CD4-positive, alpha-beta memory T cell (primary cell): ENCODE data around the gene SLC25A5. TPM values are rescaled to one million over a fixed set of nuclear protein-coding genes. Genes with fewer than 3 reads are reported as not detected.
"Not testable (repeated sequence)": the region's sequence is repeated elsewhere in the genome, so short reads cannot be mapped to it uniquely, and the experiment has no call there.

ENCODE experiments used
- CTCF ChIA-PET: fragments of 350-600 bp; sonication (Branson Sonifier 250); formaldehyde crosslinking; loops from one replicate; lab custom pipeline; 2021; ENCODE audit warnings: inconsistent platforms; ENCODE audit not compliant: partially characterized antibody; lab: Charles Lee
- POLR2A ChIA-PET: fragments of 350-600 bp; sonication (Branson Sonifier 250); formaldehyde crosslinking; loops from one replicate; lab custom pipeline; 2021; ENCODE audit not compliant: partially characterized antibody; lab: Charles Lee
- DNase-seq, 5 donors: peaks; one replicate each; pipeline versions ENCODE4 v3.0.0 to v3.0.0-alpha.2; 2020 to 2022; ENCODE audit warnings: mixed read lengths in 1 of 5
- H3K27ac ChIP-seq: one replicate; pipeline ENCODE4 v1.7.0; 2013; ENCODE audit warnings: low read depth, low read length
- H3K27me3 ChIP-seq: 2 replicates; pipeline ENCODE4 v1.7.0; 2013; ENCODE audit warnings: mild to moderate bottlenecking, low read length, moderate library complexity; ENCODE audit not compliant: insufficient read depth
- H3K36me3 ChIP-seq: 2 replicates; pipeline ENCODE4 v1.7.0; 2013; ENCODE audit warnings: mild to moderate bottlenecking, low read length, moderate library complexity; ENCODE audit not compliant: insufficient read depth
- H3K4me1 ChIP-seq: 2 replicates; pipeline ENCODE4 v1.7.0; 2013; ENCODE audit warnings: mild to moderate bottlenecking, low read length, moderate library complexity; ENCODE audit not compliant: insufficient read depth
- H3K4me3 ChIP-seq, 2 donors: one replicate each; pipeline ENCODE4 v1.7.0; 2013; ENCODE audit warnings: low read length in 2 of 2, mild to moderate bottlenecking in 1 of 2
- H3K9me3 ChIP-seq, 2 donors: one replicate each; pipeline ENCODE4 v1.7.0; 2013; ENCODE audit warnings: low read length in 2 of 2, control low read depth in 1 of 2; ENCODE audit not compliant: control insufficient read depth in 1 of 2
- H3K27ac Mint-ChIP-seq, 7 donors: one replicate each; pipeline ENCODE4 v1.8.0; 2020 to 2021; ENCODE audit warnings: mixed read lengths in 7 of 7, mild to moderate bottlenecking in 6 of 7, inconsistent platforms in 3 of 7, moderate library complexity in 3 of 7
- H3K27me3 Mint-ChIP-seq, 2 donors: one replicate each; pipeline ENCODE4 v1.8.0; 2020 to 2021; ENCODE audit warnings: mixed read lengths in 2 of 2
- H3K36me3 Mint-ChIP-seq, 2 donors: one replicate each; pipeline ENCODE4 v1.8.0; 2020 to 2021; ENCODE audit warnings: mixed read lengths in 2 of 2, inconsistent platforms in 1 of 2, mild to moderate bottlenecking in 1 of 2
- H3K4me1 Mint-ChIP-seq, 4 donors: one replicate each; pipeline ENCODE4 v1.8.0; 2020 to 2021; ENCODE audit warnings: mixed read lengths in 4 of 4, mild to moderate bottlenecking in 1 of 4
- H3K4me3 Mint-ChIP-seq, 8 donors: one replicate each; pipeline ENCODE4 v1.8.0; 2020 to 2021; ENCODE audit warnings: mixed read lengths in 8 of 8, mild to moderate bottlenecking in 7 of 8, moderate library complexity in 6 of 8, inconsistent platforms in 3 of 8
- H3K9me3 Mint-ChIP-seq, 8 donors: one replicate each; pipeline ENCODE4 v1.8.0; 2020 to 2021; ENCODE audit warnings: mixed read lengths in 8 of 8, mild to moderate bottlenecking in 5 of 8, inconsistent platforms in 3 of 8, moderate library complexity in 1 of 8
- intact Hi-C: fragments of 100-400 bp; cut with micrococcal nuclease; formaldehyde crosslinking; loops from one replicate; pipeline ENCODE4 v1.15.1; 2023
- polyA plus RNA-seq, 2 donors: library from polyadenylated mRNA; unstranded; fragments of 300-500 nt; fragmentation: Illumina TruSeq; gene quantifications; one replicate each; pipeline ENCODE4 v1.2.3, GENCODE V29; 2021
- total RNA-seq, 2 experiments: library from RNA; stranded (reverse); gene quantifications; one replicate each; pipeline ENCODE4 v1.2.3, GENCODE V29; 2021

The SLC25A5 gene
- total and polyA plus RNA-seq, 4 experiments from 2014 or later, result 78.4 to 328 (median 153) TPM

GRCh38 chrX:119427024-119427794 lies 41.0 kb upstream of the SLC25A5 start:
- no peaks in the 10 kb centered on the region for H3K4me1 ChIP-seq
- H3K4me3 ChIP-seq, result no peak overlapping the region
- H3K4me3 Mint-ChIP-seq, result no peak overlapping the region
- H3K9me3 Mint-ChIP-seq, result no peaks in the 10 kb centered on the region
- H3K4me1 Mint-ChIP-seq, result peaks cover 0 to 4% (median 0%) of the 10 kb centered on the region in 4 donors
- no peaks in the 10 kb centered on the region for H3K27me3 Mint-ChIP-seq
- H3K27me3 ChIP-seq, result no peaks in the 10 kb centered on the region
- no peaks in the 10 kb centered on the region for H3K36me3 ChIP-seq
- CTCF ChIA-PET, result no interaction called here
- POLR2A ChIA-PET, result no interaction called here
- intact Hi-C loops, result no loop called here
- DNase-seq, result no peak
- H3K36me3 Mint-ChIP-seq, result peaks cover 0 to 5% of the 10 kb centered on the region in 2 donors
- H3K27ac ChIP-seq, result no peak overlapping the region
- H3K27ac Mint-ChIP-seq, result peak overlapping the region in 2 of 7 donors; percentile 47 to 57
- H3K9me3 ChIP-seq, result no peaks in the 10 kb centered on the region

GRCh38 chrX:119427795-119428185 lies 40.5 kb upstream of the SLC25A5 start:
- ChIA-PET POLR2A (no interaction called here), CTCF (no interaction called here)
- H3K27ac ChIP-seq, result no peak overlapping the region
- H3K27me3 ChIP-seq, result no peaks in the 10 kb centered on the region
- H3K4me3 ChIP-seq, result no peak overlapping the region
- intact Hi-C loops, result no loop called here
- Mint-ChIP-seq H3K4me3 (no peak overlapping the region), H3K27ac (no peak overlapping the region), H3K4me1 (peaks cover 0 to 4% (median 0%) of the 10 kb centered on the region in 4 donors), H3K27me3 (no peaks in the 10 kb centered on the region), H3K9me3 (no peaks in the 10 kb centered on the region), H3K36me3 (peaks cover 0 to 5% of the 10 kb centered on the region in 2 donors)
- no peak for DNase-seq
- H3K36me3 ChIP-seq, result no peaks in the 10 kb centered on the region
- H3K9me3 ChIP-seq, result no peaks in the 10 kb centered on the region
- no peaks in the 10 kb centered on the region for H3K4me1 ChIP-seq

GRCh38 chrX:119429471-119429870 lies 38.8 kb upstream of the SLC25A5 start:
- H3K27me3 ChIP-seq, result no peaks in the 10 kb centered on the region
- H3K9me3 ChIP-seq, result no peaks in the 10 kb centered on the region
- Mint-ChIP-seq H3K9me3 (peaks cover 0 to 6% (median 4%) of the 10 kb centered on the region in 8 donors), H3K4me1 (peaks cover 0 to 4% (median under 1%) of the 10 kb centered on the region in 4 donors), H3K27me3 (no peaks in the 10 kb centered on the region), H3K27ac (no peak overlapping the region), H3K4me3 (no peak overlapping the region), H3K36me3 (peaks cover 6 to 14% of the 10 kb centered on the region in 2 donors)
- H3K27ac ChIP-seq, result no peak overlapping the region
- intact Hi-C loops, result no loop called here
- no peak overlapping the region for H3K4me3 ChIP-seq
- ChIA-PET POLR2A (no interaction called here), CTCF (no interaction called here)
- H3K36me3 ChIP-seq, result no peaks in the 10 kb centered on the region
- DNase-seq, result no peak
- H3K4me1 ChIP-seq, result no peaks in the 10 kb centered on the region

- H3K27me3 ChIP-seq, intact Hi-C loops, H3K27ac Mint-ChIP-seq, H3K4me1 ChIP-seq, H3K36me3 ChIP-seq, H3K27ac ChIP-seq, H3K4me3 ChIP-seq, POLR2A ChIA-PET, H3K27me3 Mint-ChIP-seq, H3K9me3 ChIP-seq, CTCF ChIA-PET, DNase-seq, H3K4me1 Mint-ChIP-seq, H3K4me3 Mint-ChIP-seq, H3K9me3 Mint-ChIP-seq, H3K36me3 Mint-ChIP-seq: not testable (repeated sequence)
Observed at GRCh38 chrX:119441295-119441694, 26.9 kb upstream of the SLC25A5 start.

- Mint-ChIP-seq H3K36me3 (no peaks in the 10 kb centered on the region), H3K27ac (no peak overlapping the region), H3K4me3 (no peak overlapping the region), H3K9me3 (peaks cover 0 to 1% (median 0%) of the 10 kb centered on the region in 8 donors), H3K4me1 (no peaks in the 10 kb centered on the region), H3K27me3 (no peaks in the 10 kb centered on the region)
- H3K4me1 ChIP-seq, result no peaks in the 10 kb centered on the region
- ChIA-PET POLR2A (no interaction called here), CTCF (no interaction called here)
- DNase-seq, result no peak
- no peak overlapping the region for H3K4me3 ChIP-seq
- H3K9me3 ChIP-seq, result no peaks in the 10 kb centered on the region
- no peaks in the 10 kb centered on the region for H3K27me3 ChIP-seq
- intact Hi-C loops, result no loop called here
- no peaks in the 10 kb centered on the region for H3K36me3 ChIP-seq
- H3K27ac ChIP-seq, result no peak overlapping the region
Observed at GRCh38 chrX:119442286-119442685, 26.0 kb upstream of the SLC25A5 start.

GRCh38 chrX:119453202-119453601 lies 15.0 kb upstream of the SLC25A5 start:
- Histone ChIP-seq H3K4me1 (no peaks in the 10 kb centered on the region), H3K36me3 (no peaks in the 10 kb centered on the region), H3K4me3 (no peak overlapping the region), H3K27ac (no peak overlapping the region), H3K27me3 (no peaks in the 10 kb centered on the region), H3K9me3 (no peaks in the 10 kb centered on the region)
- H3K4me3 Mint-ChIP-seq, result no peak overlapping the region
- no peaks in the 10 kb centered on the region for H3K9me3 Mint-ChIP-seq
- POLR2A ChIA-PET, result no interaction called here
- peaks cover 0 to 9% of the 10 kb centered on the region in 2 donors for H3K36me3 Mint-ChIP-seq
- intact Hi-C loops, result no loop called here
- H3K27me3 Mint-ChIP-seq, result no peaks in the 10 kb centered on the region
- no peak for DNase-seq
- CTCF ChIA-PET, result no interaction called here
- no peak overlapping the region for H3K27ac Mint-ChIP-seq
- H3K4me1 Mint-ChIP-seq, result no peaks in the 10 kb centered on the region

- H3K36me3 ChIP-seq, result no peaks in the 10 kb centered on the region
- Mint-ChIP-seq H3K4me3 (no peak overlapping the region), H3K27ac (no peak overlapping the region), H3K27me3 (no peaks in the 10 kb centered on the region), H3K4me1 (no peaks in the 10 kb centered on the region), H3K9me3 (no peaks in the 10 kb centered on the region), H3K36me3 (peaks cover 0 to 9% of the 10 kb centered on the region in 2 donors)
- no peak for DNase-seq
- no peak overlapping the region for H3K27ac ChIP-seq
- ChIA-PET POLR2A (no interaction called here), CTCF (no interaction called here)
- intact Hi-C loops, result no loop called here
- no peaks in the 10 kb centered on the region for H3K9me3 ChIP-seq
- no peak overlapping the region for H3K4me3 ChIP-seq
- no peaks in the 10 kb centered on the region for H3K27me3 ChIP-seq
- H3K4me1 ChIP-seq, result no peaks in the 10 kb centered on the region
Observed at GRCh38 chrX:119455264-119455663, 13.0 kb upstream of the SLC25A5 start.
